Stimulated activated naive CD4-positive, alpha-beta T cell (primary cell): ENCODE measurements around the gene CCDC148.
"Not testable (repeated sequence)": the region's sequence is repeated elsewhere in the genome, so short reads cannot be mapped to it uniquely, and the experiment has no call there.

Source experiments
- DNase-seq, 6 experiments: peaks; one replicate each; lab custom pipeline; 2025; lab: John Stamatoyannopoulos, UW

Gene CCDC148

GRCh38 chr2:158481116-158481515, 24.6 kb upstream of the CCDC148 start:
- DNase-seq = no peak

- no peak for DNase-seq
Observed at GRCh38 chr2:158478816-158479215, 22.3 kb upstream of the CCDC148 start.

GRCh38 chr2:158478237-158478636, 21.7 kb upstream of the CCDC148 start:
- no peak for DNase-seq

- DNase-seq = peak in 3 of 6 experiments; percentile 5 to 39 (median 10)
Observed at GRCh38 chr2:158477202-158477601, 20.6 kb upstream of the CCDC148 start.

- not testable (repeated sequence) for DNase-seq
Observed at GRCh38 chr2:158474526-158475011, 18.0 kb upstream of the CCDC148 start.

GRCh38 chr2:158473719-158474392, 17.3 kb upstream of the CCDC148 start:
- DNase-seq = no peak

- not testable (repeated sequence) for DNase-seq
Observed at GRCh38 chr2:158473300-158473699, 16.7 kb upstream of the CCDC148 start.

GRCh38 chr2:158472829-158473228, 16.3 kb upstream of the CCDC148 start:
- not testable (repeated sequence) for DNase-seq

- no peak for DNase-seq
Observed at GRCh38 chr2:158467248-158467647, 10.7 kb upstream of the CCDC148 start.

GRCh38 chr2:158464426-158465281, 8.1 kb upstream of the CCDC148 start:
- DNase-seq = peak in 2 of 6 experiments; percentile 6 to 16

GRCh38 chr2:158463496-158464095, 7.0 kb upstream of the CCDC148 start:
- DNase-seq = no peak

GRCh38 chr2:158460632-158461297, 4.2 kb upstream of the CCDC148 start:
- no peak for DNase-seq

GRCh38 chr2:158459161-158460003, 2.8 kb upstream of the CCDC148 start:
- no peak for DNase-seq

GRCh38 chr2:158458617-158458920, 2.0 kb upstream of the CCDC148 start:
- DNase-seq = no peak

- peak; percentile 30 to 75 (median 58) for DNase-seq
Observed at GRCh38 chr2:158457826-158458616, 1.5 kb upstream of the CCDC148 start.

- DNase-seq = peak; percentile 27 to 74 (median 59)
Observed at GRCh38 chr2:158457092-158457825, 706 bp upstream of the CCDC148 start.

- no peak for DNase-seq
Observed at GRCh38 chr2:158443606-158444005, 12.9 kb downstream of the CCDC148 start.

GRCh38 chr2:158439062-158439461, 17.5 kb downstream of the CCDC148 start:
- DNase-seq = not testable (repeated sequence)

- DNase-seq = not testable (repeated sequence)
Observed at GRCh38 chr2:158433716-158434115, 22.8 kb downstream of the CCDC148 start.

- DNase-seq = no peak
Observed at GRCh38 chr2:158432117-158432516, 24.4 kb downstream of the CCDC148 start.
